ENCODE results near the gene TTC17.

TTC17 gene

DNA sequence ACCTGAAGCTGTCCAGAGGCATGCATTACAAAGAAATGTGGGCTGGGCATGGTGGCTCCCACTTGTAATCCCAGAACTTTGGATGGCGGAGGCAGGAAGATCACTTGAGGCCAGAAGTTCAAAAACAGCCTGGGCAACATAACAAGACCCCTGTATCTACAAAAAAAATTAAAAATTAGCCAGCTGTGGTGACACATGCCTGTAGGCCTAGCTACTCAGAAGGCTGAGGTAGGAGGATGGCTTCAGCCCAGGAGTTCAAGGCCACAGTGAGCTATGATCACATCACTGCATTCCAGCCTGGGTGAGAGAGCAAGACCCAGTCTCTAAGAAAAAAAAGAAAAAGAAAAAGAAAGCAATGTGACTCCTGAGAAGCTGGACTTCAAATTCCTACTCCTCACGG is 183.3 kb downstream of the TTC17 start:
- no peaks in the 10 kb centered on the region for H3K4me1 ChIP-seq (ENCODE audit: insufficient read depth, low read length, poor library complexity, severe bottlenecking)
- TF ChIP-seq, protein P1, sequence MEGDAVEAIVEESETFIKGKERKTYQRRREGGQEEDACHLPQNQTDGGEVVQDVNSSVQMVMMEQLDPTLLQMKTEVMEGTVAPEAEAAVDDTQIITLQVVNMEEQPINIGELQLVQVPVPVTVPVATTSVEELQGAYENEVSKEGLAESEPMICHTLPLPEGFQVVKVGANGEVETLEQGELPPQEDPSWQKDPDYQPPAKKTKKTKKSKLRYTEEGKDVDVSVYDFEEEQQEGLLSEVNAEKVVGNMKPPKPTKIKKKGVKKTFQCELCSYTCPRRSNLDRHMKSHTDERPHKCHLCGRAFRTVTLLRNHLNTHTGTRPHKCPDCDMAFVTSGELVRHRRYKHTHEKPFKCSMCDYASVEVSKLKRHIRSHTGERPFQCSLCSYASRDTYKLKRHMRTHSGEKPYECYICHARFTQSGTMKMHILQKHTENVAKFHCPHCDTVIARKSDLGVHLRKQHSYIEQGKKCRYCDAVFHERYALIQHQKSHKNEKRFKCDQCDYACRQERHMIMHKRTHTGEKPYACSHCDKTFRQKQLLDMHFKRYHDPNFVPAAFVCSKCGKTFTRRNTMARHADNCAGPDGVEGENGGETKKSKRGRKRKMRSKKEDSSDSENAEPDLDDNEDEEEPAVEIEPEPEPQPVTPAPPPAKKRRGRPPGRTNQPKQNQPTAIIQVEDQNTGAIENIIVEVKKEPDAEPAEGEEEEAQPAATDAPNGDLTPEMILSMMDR (conservative IDR thresholded peaks at IDR 0.05; ENCODE audit: low read length): no peak
- TF ChIP-seq EZH2phosphoT487 (IDR thresholded peaks at IDR 0.05; ENCODE audit: borderline replicate concordance): no peak
- no peak overlapping the region for H3K4me3 ChIP-seq (ENCODE audit: low read length, poor library complexity, severe bottlenecking)
- H3K4me2 ChIP-seq (ENCODE audit: low read depth, low read length, poor library complexity, severe bottlenecking): no peak overlapping the region
- H3K79me2 ChIP-seq (ENCODE audit: insufficient read depth, low read length): no peaks in the 10 kb centered on the region
- no peaks in the 10 kb centered on the region for H3K9me2 ChIP-seq (replicated peaks; ENCODE audit: low read depth, low read length)
- H3K27me3 ChIP-seq (ENCODE audit: insufficient read depth, low read length, poor library complexity, severe bottlenecking): no peaks in the 10 kb centered on the region
- H2AFZ ChIP-seq (ENCODE audit: low read length): no peak overlapping the region
- H4K20me1 ChIP-seq (ENCODE audit: insufficient read depth, low read length, poor library complexity, severe bottlenecking): no peaks in the 10 kb centered on the region
- H3F3A ChIP-seq (ENCODE audit: low read depth): no peaks in the 10 kb centered on the region
- no peaks in the 10 kb centered on the region for H3K9me3 ChIP-seq (ENCODE audit: insufficient read depth, low read depth, low read length)
- H3K36me3 ChIP-seq (ENCODE audit: insufficient read depth, low read length): no peaks in the 10 kb centered on the region
- H3K9ac ChIP-seq (ENCODE audit: low read depth, low read length, poor library complexity, severe bottlenecking): no peak overlapping the region

DNA sequence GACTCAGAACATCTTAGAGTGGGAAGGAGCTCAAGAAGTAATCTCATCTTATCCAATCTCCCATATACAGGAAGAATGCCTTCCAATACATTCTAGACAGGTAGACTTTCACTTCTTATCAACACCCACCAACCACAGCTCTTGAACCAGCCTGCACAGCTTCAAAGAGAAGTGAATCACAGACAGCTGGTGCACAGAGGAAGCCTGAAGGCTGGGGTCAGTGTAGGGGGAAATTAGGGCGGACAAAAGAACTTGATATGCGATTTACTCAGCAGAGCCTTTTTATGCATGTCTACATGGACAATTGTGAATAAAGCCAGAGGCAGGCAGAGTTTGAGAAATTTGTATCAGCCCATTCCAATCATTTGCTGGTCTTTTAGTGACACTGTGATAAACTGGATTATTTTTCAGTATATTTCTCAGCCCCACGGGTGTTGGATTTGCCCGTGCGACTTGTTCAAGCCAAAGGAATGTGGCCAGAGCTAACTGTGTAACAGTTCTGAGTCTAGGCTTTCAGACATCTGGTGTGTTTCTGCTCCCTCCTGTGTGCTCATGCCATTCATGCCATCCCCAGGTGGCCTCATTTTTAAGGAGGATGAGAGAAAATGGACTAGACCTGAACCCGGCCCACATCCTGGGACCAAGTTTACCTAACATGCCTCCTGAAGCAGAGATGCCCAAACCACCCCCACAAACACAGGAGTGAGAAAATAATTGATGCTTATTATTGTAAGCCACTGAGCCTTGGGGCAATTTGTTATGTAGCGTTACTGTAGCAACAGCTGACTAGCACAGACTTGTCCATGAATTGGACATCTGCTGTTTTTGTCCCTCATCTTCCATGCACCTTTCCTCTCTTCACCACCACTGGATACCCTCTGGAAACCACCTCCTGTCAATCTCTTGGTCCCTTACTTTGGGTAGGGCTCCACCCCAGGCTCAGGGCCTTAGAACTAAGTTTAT is 184.3 kb downstream of the TTC17 start:
- no peaks in the 10 kb centered on the region for H3K36me3 ChIP-seq (ENCODE audit: insufficient read depth, low read length)
- no peaks in the 10 kb centered on the region for H4K20me1 ChIP-seq (ENCODE audit: insufficient read depth, low read length, poor library complexity, severe bottlenecking)
- no peaks in the 10 kb centered on the region for H3K9me2 ChIP-seq (replicated peaks; ENCODE audit: low read depth, low read length)
- no peak overlapping the region for H3K4me2 ChIP-seq (ENCODE audit: low read depth, low read length, poor library complexity, severe bottlenecking)
- H3K9ac ChIP-seq (ENCODE audit: low read depth, low read length, poor library complexity, severe bottlenecking): no peak overlapping the region
- no peak overlapping the region for H3K4me3 ChIP-seq (ENCODE audit: low read length, poor library complexity, severe bottlenecking)
- no peaks in the 10 kb centered on the region for H3F3A ChIP-seq (ENCODE audit: low read depth)
- H3K79me2 ChIP-seq (ENCODE audit: insufficient read depth, low read length): no peaks in the 10 kb centered on the region
- no peaks in the 10 kb centered on the region for H3K9me3 ChIP-seq (ENCODE audit: insufficient read depth, low read depth, low read length)
- no peak overlapping the region for H2AFZ ChIP-seq (ENCODE audit: low read length)
- no peaks in the 10 kb centered on the region for H3K4me1 ChIP-seq (ENCODE audit: insufficient read depth, low read length, poor library complexity, severe bottlenecking)
- H3K27me3 ChIP-seq (ENCODE audit: insufficient read depth, low read length, poor library complexity, severe bottlenecking): no peaks in the 10 kb centered on the region
- TF ChIP-seq EZH2phosphoT487 (IDR thresholded peaks at IDR 0.05; ENCODE audit: borderline replicate concordance): no peak
- TF ChIP-seq, protein P1 (conservative IDR thresholded peaks at IDR 0.05; ENCODE audit: low read length): no peak

All from Loucy (cell line).